PC-9 (cell line): ENCODE results near the gene ODF2. TPM values are rescaled to one million over a fixed set of nuclear protein-coding genes. Genes with fewer than 3 reads are reported as not detected.
"Not testable (repeated sequence)": the region's sequence is repeated elsewhere in the genome, so short reads cannot be mapped to it uniquely, and the experiment has no call there.

ENCODE experiments used
- BruUV-seq: library from RNA; stranded (reverse); fragments of 400-500 nt; replicated peaks from 2 replicates; lab custom pipeline; 2021; lab: Mats Ljungman, UMichigan
- CTCF ChIA-PET: fragments of 300-600 bp; sonication (Branson Sonifier 250); formaldehyde crosslinking; loops from one replicate; lab custom pipeline; 2022; ENCODE audit warnings: antibody characterized with exemption; lab: Charles Lee
- POLR2A ChIA-PET: fragments of 300-600 bp; sonication (Branson Sonifier 250); formaldehyde crosslinking; loops from one replicate; lab custom pipeline; 2022; ENCODE audit warnings: antibody characterized with exemption; ENCODE audit not compliant: unreplicated experiment; lab: Charles Lee
- DNase-seq, 2 experiments: peaks; one replicate each; pipeline versions ENCODE4 v3.0.0 to v3.0.0-alpha.2; 2015 to 2022; ENCODE audit warnings: mixed read lengths in 1 of 2
- H2AFZ ChIP-seq: fragments of 200-600 bp; sonication (generic); 2 replicates; pipeline ENCODE4 v1.8.1; 2017; ENCODE audit warnings: antibody characterized with exemption
- H3F3A ChIP-seq: fragments of 200-600 bp; sonication (generic); 2 replicates; pipeline ENCODE4 v1.8.1; 2017; ENCODE audit warnings: antibody characterized with exemption, mild to moderate bottlenecking, low read depth; ENCODE audit not compliant: insufficient read depth
- H3K27ac ChIP-seq: fragments of 200-600 bp; sonication (generic); 2 replicates; pipeline ENCODE4 v1.6.1; 2016; ENCODE audit warnings: mixed run types
- H3K27me3 ChIP-seq: fragments of 200-600 bp; sonication (generic); 2 replicates; pipeline ENCODE4 v1.6.1; 2016; ENCODE audit warnings: low read depth, mixed run types; ENCODE audit not compliant: insufficient read depth
- H3K36me3 ChIP-seq: fragments of 200-600 bp; sonication (generic); 2 replicates; pipeline ENCODE4 v1.6.1; 2016; ENCODE audit warnings: low read depth, mixed run types
- H3K4me1 ChIP-seq: fragments of 200-600 bp; sonication (generic); replicated peaks from 2 replicates; pipeline ENCODE4 v1.6.1; 2016; ENCODE audit warnings: mixed run types; ENCODE audit not compliant: insufficient read depth
- H3K4me2 ChIP-seq: fragments of 200-600 bp; sonication (generic); 2 replicates; pipeline ENCODE4 v1.6.1; 2017; ENCODE audit warnings: mixed run types
- H3K4me3 ChIP-seq: fragments of 200-600 bp; sonication (generic); 2 replicates; pipeline ENCODE4 v1.6.1; 2016; ENCODE audit warnings: mixed run types
- H3K79me2 ChIP-seq: fragments of 200-600 bp; sonication (generic); 2 replicates; pipeline ENCODE4 v1.6.1; 2017; ENCODE audit warnings: low read depth, mixed run types
- H3K9me2 ChIP-seq: fragments of 200-600 bp; sonication (generic); 2 replicates; pipeline ENCODE4 v1.8.1; 2017; ENCODE audit warnings: mild to moderate bottlenecking; ENCODE audit not compliant: insufficient read depth
- H3K9me3 ChIP-seq: fragments of 200-600 bp; sonication (generic); 2 replicates; pipeline ENCODE4 v1.8.1; 2016; ENCODE audit warnings: low read depth; ENCODE audit not compliant: insufficient read depth
- H4K20me1 ChIP-seq: fragments of 200-600 bp; sonication (generic); 2 replicates; pipeline ENCODE4 v1.8.1; 2017; ENCODE audit not compliant: insufficient read depth
- EZH2 ChIP-seq: fragments of 200-600 bp; sonication (generic); IDR thresholded peaks from 2 replicates; pipeline ENCODE4 v1.8.0; 2017; ENCODE audit warnings: antibody characterized with exemption, low read depth
- intact Hi-C: fragments of 100-400 bp; cut with micrococcal nuclease; formaldehyde crosslinking; loops from one replicate; pipeline ENCODE4 v1.10.0; 2022; ENCODE audit not compliant: unreplicated experiment
- total RNA-seq: library from RNA; stranded (reverse); gene quantifications from 2 replicates; pipeline ENCODE4 v1.2.3, GENCODE V29; 2021
- TF ChIP-seq, protein P1 (sequence below): fragments of 200-600 bp; sonication (generic); conservative IDR thresholded peaks from 2 replicates; pipeline ENCODE4 v1.6.1; 2017; ENCODE audit warnings: mixed run types, antibody characterized with exemption, mild to moderate bottlenecking, moderate library complexity

The ODF2 gene
- total RNA-seq, 1 experiment from 2014 or later = 58.2 TPM

DNA sequence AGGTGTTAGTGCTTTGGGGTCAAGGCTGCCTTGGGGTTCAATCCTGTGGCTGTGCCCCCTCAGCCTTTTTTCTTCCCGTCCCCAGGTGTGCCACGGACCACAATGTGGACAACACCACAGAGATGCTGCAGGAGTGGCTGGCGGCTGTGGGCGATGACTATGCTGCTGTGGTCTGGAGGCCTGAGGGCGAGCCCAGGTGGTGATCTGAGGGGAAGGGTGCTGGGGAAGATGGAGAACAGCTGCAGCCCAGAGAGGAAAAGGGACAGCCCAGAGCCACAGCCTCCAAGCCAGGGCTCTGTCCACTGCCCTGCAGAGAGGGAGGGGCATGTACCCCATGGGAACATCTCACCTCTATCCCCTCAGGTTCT, 33.0 kb upstream of the ODF2 start:
- H3K4me2 ChIP-seq = no peak overlapping the region

DNA sequence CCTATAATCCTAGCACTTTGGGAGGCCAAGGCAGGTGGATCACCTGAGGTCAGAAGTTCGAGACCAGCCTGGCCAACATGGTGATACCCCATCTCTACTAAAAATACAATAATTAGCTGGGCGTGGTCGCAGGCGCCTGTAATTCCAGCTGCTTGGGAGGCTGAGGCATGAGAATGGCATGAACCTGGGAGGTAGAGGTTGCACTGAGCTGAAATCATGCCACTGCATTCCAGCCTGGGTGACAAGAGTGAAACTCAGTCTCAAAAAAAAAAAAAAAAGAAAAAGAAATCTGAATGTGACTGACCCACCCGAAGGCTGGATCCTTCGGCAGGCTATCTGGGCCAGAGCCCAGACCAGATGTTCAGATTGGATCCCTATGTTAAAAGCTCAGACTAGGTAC, 32.5 kb upstream of the ODF2 start:
- H3K4me3 ChIP-seq, H4K20me1 ChIP-seq, H3K9me3 ChIP-seq, H3K36me3 ChIP-seq, intact Hi-C loops, H3K79me2 ChIP-seq, H3K4me2 ChIP-seq, H3K27me3 ChIP-seq, H3K27ac ChIP-seq, BruUV-seq, H2AFZ ChIP-seq, H3F3A ChIP-seq, H3K9me2 ChIP-seq: not testable (repeated sequence)
- DNase-seq = peak; percentile 47 to 68
- ChIA-PET POLR2A (interaction anchor here (0.7 kb wide), 2 partner anchors 263 to 563 kb away, joined by 3 to 4 read pairs; partner anchors contain the start of gene BBLN), CTCF (interaction anchor here (0.6 to 0.7 kb wide), 4 partner anchors 16 to 395 kb away, joined by 3 to 12 read pairs (median 6); no protein-coding TSS in a partner anchor)
- peaks cover 12% of the 10 kb centered on the region for H3K4me1 ChIP-seq

More for the DNA sequence above, 33.0 kb upstream of the ODF2 start:
- Histone ChIP-seq H4K20me1 (no peaks in the 10 kb centered on the region), H3K79me2 (no peaks in the 10 kb centered on the region), H2AFZ (no peak overlapping the region), H3K4me3 (no peak overlapping the region), H3F3A (peaks cover 8% of the 10 kb centered on the region), H3K9me2 (no peaks in the 10 kb centered on the region), H3K27ac (no peak overlapping the region), H3K9me3 (no peaks in the 10 kb centered on the region), H3K27me3 (no peaks in the 10 kb centered on the region), H3K4me1 (peaks cover 12% of the 10 kb centered on the region), H3K36me3 (no peaks in the 10 kb centered on the region)
- DNase-seq = peak in 1 of 2 experiments; percentile 45
- CTCF ChIA-PET = interaction anchor here (0.6 kb wide), 2 partner anchors 16 to 25 kb away, joined by 3 to 6 read pairs; no protein-coding TSS in a partner anchor
- no TSS peak for BruUV-seq
- POLR2A ChIA-PET = interaction anchor here (0.7 kb wide), 1 partner anchor 263 kb away, joined by 4 read pairs; the partner anchor contains the start of gene BBLN
- intact Hi-C loops = no loop called here
- TF ChIP-seq, protein P1, sequence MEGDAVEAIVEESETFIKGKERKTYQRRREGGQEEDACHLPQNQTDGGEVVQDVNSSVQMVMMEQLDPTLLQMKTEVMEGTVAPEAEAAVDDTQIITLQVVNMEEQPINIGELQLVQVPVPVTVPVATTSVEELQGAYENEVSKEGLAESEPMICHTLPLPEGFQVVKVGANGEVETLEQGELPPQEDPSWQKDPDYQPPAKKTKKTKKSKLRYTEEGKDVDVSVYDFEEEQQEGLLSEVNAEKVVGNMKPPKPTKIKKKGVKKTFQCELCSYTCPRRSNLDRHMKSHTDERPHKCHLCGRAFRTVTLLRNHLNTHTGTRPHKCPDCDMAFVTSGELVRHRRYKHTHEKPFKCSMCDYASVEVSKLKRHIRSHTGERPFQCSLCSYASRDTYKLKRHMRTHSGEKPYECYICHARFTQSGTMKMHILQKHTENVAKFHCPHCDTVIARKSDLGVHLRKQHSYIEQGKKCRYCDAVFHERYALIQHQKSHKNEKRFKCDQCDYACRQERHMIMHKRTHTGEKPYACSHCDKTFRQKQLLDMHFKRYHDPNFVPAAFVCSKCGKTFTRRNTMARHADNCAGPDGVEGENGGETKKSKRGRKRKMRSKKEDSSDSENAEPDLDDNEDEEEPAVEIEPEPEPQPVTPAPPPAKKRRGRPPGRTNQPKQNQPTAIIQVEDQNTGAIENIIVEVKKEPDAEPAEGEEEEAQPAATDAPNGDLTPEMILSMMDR = no peak
- no peak for TF ChIP-seq EZH2

DNA sequence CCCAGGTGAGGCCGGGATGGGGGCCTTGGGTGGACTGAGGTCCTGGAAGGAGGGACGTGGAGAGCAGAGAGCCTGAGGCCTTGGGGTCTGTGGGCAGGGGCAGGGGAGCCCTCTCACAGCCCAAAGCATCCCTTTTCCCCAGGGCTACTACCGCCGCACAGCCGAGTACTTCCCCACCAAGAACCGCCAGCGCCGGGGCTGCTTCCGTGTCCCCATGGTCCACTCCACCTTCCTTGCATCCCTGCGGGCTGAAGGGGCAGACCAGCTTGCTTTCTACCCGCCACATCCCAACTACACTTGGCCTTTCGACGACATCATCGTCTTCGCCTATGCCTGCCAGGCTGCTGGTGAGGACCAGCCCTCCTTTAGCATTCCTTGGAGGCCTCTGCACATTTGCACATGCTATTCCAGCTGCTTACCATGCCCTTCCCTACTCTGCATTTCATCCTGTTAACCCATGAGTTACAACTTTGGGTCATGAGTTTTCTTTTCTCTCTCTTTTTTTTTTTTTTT, 31.5 kb upstream of the ODF2 start:
- Histone ChIP-seq H3K4me2 (no peak overlapping the region), H3F3A (peaks cover 8% of the 10 kb centered on the region), H4K20me1 (no peaks in the 10 kb centered on the region), H3K9me3 (no peaks in the 10 kb centered on the region), H3K4me3 (no peak overlapping the region), H3K27ac (no peak overlapping the region), H2AFZ (no peak overlapping the region), H3K9me2 (no peaks in the 10 kb centered on the region), H3K27me3 (no peaks in the 10 kb centered on the region), H3K79me2 (no peaks in the 10 kb centered on the region), H3K36me3 (no peaks in the 10 kb centered on the region), H3K4me1 (peaks cover 12% of the 10 kb centered on the region)
- TF ChIP-seq EZH2 = no peak
- TF ChIP-seq, protein P1 = no peak
- intact Hi-C loops = no loop called here
- no peak for DNase-seq
- CTCF ChIA-PET = interaction anchor here (0.6 to 0.8 kb wide), 2 partner anchors 71 to 540 kb away, joined by 5 read pairs; no protein-coding TSS in a partner anchor
- BruUV-seq = no TSS peak
- POLR2A ChIA-PET = interaction anchor here (0.6 kb wide), 1 partner anchor 128 kb away, joined by 10 read pairs; the partner anchor contains the start of gene SPTAN1
